ENCODE data around the gene KCNK16. TPM values are rescaled to one million over a fixed set of nuclear protein-coding genes. Genes with fewer than 3 reads are reported as not detected.

The KCNK16 gene
- total RNA-seq, 2 experiments from 2014 or later = not detected

DNA sequence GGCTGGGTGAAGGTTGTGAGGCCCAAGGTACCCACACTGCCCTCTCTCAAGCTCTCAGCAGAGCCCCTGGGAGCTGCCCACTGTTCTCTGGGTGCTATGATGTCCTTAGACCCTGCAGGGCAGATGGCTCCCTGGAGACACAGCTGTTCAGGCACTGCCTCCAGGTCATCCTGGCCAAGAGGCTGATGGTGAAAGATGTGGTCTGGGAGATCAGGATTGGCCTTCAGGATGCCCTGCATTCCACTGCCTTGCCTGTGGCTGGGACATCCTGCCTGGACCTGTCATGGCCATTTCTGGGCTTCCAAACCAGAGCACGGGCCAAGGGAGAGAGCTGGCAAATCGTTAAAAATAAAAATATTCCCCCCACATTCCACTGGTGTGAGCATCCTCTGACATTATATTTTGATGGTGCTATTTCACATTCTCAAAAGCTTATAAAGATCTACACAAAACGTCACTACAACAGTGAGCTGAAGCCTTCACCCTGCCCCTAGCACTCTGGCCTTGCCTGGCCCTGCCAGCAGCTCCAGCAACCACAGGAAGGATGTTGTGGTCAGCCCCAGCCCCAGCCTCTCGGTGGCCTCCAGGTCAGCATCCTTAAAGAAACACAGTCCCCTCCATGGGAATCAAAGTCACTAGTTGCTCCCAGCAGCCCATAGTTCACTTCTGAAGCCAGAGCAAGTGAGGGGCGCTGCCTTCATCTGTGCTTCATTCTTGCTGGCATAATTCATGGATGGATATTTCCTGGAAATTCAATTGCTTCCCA is 13.5 kb upstream of the KCNK16 start:
- Mint-ChIP-seq H3K27me3 (peaks cover 53% of the 10 kb centered on the region), H3K27ac (no peak overlapping the region), H3K4me3 (peak overlapping the region; percentile 17), H3K9me3 (ENCODE audit: low read depth) (no peaks in the 10 kb centered on the region), H3K36me3 (no peaks in the 10 kb centered on the region), H3K4me1 (peaks cover 18% of the 10 kb centered on the region)
- DNase-seq = peak; percentile 77
- peak; percentile 73 for ATAC-seq
- CTCF ChIA-PET = interaction anchor here (0.7 to 0.9 kb wide), 2 partner anchors 26 kb away, joined by 3 read pairs; no protein-coding TSS in a partner anchor

DNA sequence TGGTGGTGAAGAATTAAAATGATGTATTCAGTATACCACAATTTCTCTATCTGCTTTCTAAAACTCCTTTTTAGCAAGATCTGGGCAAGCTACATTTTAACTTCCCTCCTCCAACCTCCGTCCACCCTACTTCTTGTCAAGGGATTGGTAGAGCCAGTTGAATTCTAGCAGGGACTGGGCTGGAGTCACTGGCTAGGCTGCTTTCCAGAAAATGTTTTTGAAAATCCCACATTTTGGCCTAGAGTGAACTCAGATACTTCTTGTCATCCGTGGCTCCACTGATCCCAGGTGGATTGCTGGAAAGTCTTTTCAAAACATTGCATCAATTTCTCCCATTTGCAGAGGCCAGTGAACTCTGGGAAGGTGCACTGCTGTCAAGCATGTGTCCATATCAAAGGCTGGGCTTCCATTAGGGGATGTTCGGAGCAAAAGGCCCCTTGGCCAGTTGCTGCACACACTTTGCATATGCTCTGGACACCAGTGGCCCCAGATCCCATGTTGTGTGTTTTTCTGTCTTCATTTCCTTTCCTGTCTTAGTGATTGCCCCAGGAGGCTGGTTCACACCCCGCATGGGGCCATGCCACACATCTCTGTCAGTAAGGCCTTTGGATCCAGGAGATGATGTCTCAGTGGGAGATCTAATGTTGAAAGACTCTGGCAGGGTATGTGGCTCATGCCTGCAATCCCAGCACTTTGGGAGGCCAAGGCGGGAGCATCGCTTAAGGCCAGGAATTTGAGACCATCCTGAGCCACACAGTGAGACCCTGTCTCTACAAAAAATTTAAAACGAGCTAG is 11.3 kb upstream of the KCNK16 start:
- Mint-ChIP-seq H3K9me3 (ENCODE audit: low read depth) (no peaks in the 10 kb centered on the region), H3K27me3 (peaks cover 47% of the 10 kb centered on the region), H3K4me1 (peaks cover 18% of the 10 kb centered on the region), H3K4me3 (no peak overlapping the region), H3K36me3 (no peaks in the 10 kb centered on the region), H3K27ac (no peak overlapping the region)
- CTCF ChIA-PET = no interaction called here
- ATAC-seq (no peak), DNase-seq (no peak)

DNA sequence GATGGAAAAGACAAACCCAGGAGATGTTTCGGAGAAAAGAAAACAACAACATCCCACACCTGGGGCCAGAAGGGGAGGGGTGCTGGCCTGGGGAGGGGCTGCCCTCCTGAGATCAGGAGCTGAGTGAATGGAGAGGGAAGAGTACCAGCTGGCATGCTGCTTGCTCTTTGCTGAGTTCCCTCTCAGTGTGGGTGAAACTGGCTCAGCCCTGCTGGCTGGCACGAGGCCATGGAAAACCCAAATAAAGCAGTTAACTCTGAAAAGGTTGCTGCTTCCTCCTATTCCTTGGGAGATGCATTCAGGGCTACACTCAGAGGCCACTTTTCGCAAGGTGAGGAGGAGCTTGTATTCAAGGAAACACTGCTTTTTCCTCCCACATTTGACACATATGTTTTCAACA is 8.0 kb upstream of the KCNK16 start:
- CTCF ChIA-PET = no interaction called here
- ATAC-seq (no peak), DNase-seq (no peak)
- peaks cover 50% of the 10 kb centered on the region for H3K27me3 Mint-ChIP-seq
- no peak overlapping the region for H3K4me3 Mint-ChIP-seq
- no peaks in the 10 kb centered on the region for H3K9me3 Mint-ChIP-seq (ENCODE audit: low read depth)
- H3K36me3 Mint-ChIP-seq = no peaks in the 10 kb centered on the region
- no peak overlapping the region for H3K27ac Mint-ChIP-seq
- no peaks in the 10 kb centered on the region for H3K4me1 Mint-ChIP-seq

DNA sequence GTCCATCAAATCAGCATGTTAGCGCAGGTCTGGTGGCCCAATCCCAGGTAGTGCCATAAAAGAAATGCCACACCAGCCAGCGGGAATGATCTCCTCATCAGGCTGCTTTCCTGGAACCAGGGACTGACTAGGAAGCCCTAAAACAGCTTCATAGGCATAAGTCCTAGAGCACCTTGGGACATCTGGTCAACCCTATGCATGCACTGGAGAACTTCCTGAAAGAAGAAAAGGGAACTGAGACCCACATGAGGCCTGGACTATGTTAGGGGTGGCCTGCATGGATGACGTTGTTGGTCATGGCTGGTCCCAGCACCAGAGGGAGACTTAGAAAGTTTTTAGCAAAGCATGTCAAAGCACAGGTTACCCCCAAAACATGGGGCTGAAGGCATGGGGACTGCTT is 7.6 kb upstream of the KCNK16 start:
- H3K27ac Mint-ChIP-seq = no peak overlapping the region
- no peak overlapping the region for H3K4me3 Mint-ChIP-seq
- ATAC-seq = no peak
- H3K36me3 Mint-ChIP-seq = no peaks in the 10 kb centered on the region
- H3K4me1 Mint-ChIP-seq = no peaks in the 10 kb centered on the region
- H3K9me3 Mint-ChIP-seq (ENCODE audit: low read depth) = no peaks in the 10 kb centered on the region
- H3K27me3 Mint-ChIP-seq = peaks cover 54% of the 10 kb centered on the region
- CTCF ChIA-PET = no interaction called here
- DNase-seq = no peak

DNA sequence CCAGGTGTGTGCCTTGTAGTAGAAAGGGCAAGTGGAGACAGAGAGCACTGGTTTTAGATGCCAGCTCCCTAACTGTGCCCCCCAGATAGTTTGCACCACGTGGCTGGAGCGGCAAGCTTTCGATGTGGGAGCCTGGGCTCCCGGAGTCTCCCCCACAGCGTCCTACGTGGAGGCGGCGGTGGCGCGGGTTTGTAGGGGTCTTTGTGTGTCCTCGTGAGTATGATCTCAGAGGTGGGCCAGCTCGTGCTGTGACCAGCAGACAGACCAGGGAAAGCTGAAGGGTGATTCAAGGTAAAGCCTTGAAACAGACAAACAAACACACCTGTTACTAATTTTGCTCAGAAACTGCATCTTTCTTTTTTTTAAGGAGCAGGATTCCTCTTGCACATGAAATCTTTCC is 5.6 kb upstream of the KCNK16 start:
- no peaks in the 10 kb centered on the region for H3K36me3 Mint-ChIP-seq
- ATAC-seq (no peak), DNase-seq (no peak)
- H3K4me1 Mint-ChIP-seq = no peaks in the 10 kb centered on the region
- no peak overlapping the region for H3K27ac Mint-ChIP-seq
- CTCF ChIA-PET = no interaction called here
- H3K4me3 Mint-ChIP-seq = no peak overlapping the region
- no peaks in the 10 kb centered on the region for H3K9me3 Mint-ChIP-seq (ENCODE audit: low read depth)
- H3K27me3 Mint-ChIP-seq = peaks cover 49% of the 10 kb centered on the region

DNA sequence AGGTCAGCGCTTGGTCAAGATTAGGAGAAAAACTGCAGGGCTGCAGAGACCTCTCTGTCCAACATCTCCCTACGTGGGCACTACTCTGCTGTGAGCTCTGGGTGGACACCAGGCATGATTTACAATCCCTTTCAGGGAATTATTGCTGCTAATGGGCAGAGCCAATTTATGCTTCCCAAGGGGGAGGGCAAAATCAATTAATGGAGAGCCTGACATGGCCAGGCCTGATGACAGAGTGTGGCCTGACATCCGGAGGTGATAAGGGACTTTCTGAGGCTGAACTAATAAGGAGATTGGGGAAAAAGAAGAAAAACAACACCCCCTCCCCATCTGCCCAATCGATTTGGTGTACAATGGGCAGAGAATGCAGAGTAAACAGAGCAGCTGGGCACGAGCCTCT is 5.0 kb upstream of the KCNK16 start:
- CTCF ChIA-PET = no interaction called here
- no peaks in the 10 kb centered on the region for H3K4me1 Mint-ChIP-seq
- ATAC-seq (no peak), DNase-seq (no peak)
- H3K36me3 Mint-ChIP-seq = no peaks in the 10 kb centered on the region
- peaks cover 44% of the 10 kb centered on the region for H3K27me3 Mint-ChIP-seq
- no peak overlapping the region for H3K4me3 Mint-ChIP-seq
- no peaks in the 10 kb centered on the region for H3K9me3 Mint-ChIP-seq (ENCODE audit: low read depth)
- no peak overlapping the region for H3K27ac Mint-ChIP-seq

DNA sequence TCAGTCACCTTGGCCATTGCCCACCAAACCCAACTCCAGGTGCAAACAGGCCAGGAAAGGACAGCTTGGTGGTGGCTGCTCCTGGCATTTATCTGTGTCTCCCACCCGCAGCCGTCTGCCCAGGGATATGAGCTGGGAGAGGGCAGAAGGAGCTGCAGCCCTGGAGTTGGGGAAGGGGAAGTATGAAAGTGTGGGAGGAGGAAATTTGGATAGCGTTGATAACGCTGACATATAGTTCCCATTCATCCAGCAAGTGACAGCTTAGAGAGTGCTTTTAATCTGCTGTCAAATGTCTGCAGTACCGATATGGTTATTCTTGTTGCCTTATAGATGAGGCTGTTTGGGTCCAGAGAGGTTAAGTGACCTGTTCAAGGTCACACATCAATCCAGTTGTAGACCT is 741 bp downstream of the KCNK16 start:
- DNase-seq = no peak
- CTCF ChIA-PET = interaction anchor here (1.0 kb wide), 1 partner anchor 450 kb away, joined by 3 read pairs; no protein-coding TSS in a partner anchor

DNA sequence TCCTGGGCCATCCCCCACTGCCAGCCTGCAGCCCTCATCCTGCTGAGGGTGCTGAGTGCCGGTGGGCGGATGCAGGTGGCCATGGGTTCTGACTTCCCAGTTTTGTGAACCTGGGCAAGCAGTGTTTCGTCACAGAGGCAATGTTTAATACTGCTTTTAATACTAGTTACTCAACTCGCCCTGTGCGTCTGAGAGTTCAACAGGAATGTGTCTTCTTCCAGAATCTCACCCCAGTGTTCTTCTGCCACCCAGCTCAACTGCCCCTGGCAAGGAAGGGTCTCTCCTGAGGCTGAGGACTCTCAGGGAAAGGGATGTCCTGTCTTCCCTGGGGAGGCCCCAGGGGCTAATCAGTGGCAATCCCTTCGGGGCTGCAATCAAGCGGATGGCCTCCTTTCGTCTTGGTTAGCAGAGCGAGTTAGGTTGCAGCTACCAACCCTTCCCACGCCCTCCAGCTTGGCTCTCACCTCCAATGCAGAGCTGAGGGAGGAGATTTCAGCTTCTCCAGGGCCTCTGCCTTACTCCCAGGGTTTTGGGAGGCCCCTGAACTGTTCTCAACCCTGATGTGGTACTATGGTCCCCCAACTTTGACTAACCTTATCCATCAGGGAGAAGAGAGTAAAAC is 2.0 kb downstream of the KCNK16 start:
- DNase-seq = no peak
- Mint-ChIP-seq H3K4me3 (no peak overlapping the region), H3K9me3 (ENCODE audit: low read depth) (no peaks in the 10 kb centered on the region), H3K36me3 (no peaks in the 10 kb centered on the region), H3K4me1 (no peaks in the 10 kb centered on the region), H3K27ac (no peak overlapping the region), H3K27me3 (peaks cover 46% of the 10 kb centered on the region)
- ATAC-seq = no peak
- CTCF ChIA-PET = no interaction called here

More for the DNA sequence above, 741 bp downstream of the KCNK16 start:
- Mint-ChIP-seq H3K36me3 (no peaks in the 10 kb centered on the region), H3K27ac (no peak overlapping the region), H3K27me3 (peaks cover 38% of the 10 kb centered on the region), H3K9me3 (ENCODE audit: low read depth) (no peaks in the 10 kb centered on the region), H3K4me1 (no peaks in the 10 kb centered on the region), H3K4me3 (no peak overlapping the region)
- no peak for ATAC-seq

DNA sequence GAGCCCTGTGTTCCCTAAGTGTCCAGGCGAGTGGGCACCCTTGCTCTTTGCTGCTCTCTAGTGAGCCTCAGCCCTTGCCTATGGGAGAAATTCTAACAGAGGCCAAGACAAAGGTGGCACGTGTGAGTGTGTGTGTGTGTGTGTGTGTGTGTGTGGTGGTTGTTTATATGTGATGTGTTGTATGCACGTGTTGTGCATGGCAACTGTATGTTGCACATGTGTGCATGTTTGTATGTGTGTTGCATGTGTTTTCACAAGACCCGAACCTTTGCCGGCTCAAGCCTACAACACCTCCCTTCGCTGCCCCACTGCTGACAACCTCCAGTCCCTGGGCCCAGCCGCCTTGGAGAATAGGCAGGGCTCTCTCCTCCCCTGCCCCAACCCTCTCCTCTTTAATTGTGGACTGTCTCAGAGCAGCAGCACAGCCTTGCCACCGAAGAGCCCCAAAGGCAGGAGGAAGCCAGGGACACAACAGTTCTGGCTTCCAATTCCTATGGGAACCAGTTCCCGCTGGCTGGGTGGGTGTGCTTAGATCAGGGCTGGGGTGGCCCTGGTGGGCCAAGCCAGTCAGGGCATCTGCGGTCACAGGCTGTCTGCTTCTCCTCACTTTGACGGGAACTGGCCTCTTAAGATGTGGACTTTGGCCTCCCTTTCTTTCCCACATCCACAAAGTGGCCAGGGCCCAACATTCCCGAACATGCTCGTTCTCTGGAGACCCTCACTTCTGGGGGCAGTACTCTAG is 2.7 kb downstream of the KCNK16 start:
- ATAC-seq (no peak), DNase-seq (no peak)
- CTCF ChIA-PET = no interaction called here
- Mint-ChIP-seq H3K27me3 (peaks cover 48% of the 10 kb centered on the region), H3K36me3 (no peaks in the 10 kb centered on the region), H3K27ac (no peak overlapping the region), H3K4me3 (no peak overlapping the region), H3K4me1 (no peaks in the 10 kb centered on the region), H3K9me3 (ENCODE audit: low read depth) (no peaks in the 10 kb centered on the region)

DNA sequence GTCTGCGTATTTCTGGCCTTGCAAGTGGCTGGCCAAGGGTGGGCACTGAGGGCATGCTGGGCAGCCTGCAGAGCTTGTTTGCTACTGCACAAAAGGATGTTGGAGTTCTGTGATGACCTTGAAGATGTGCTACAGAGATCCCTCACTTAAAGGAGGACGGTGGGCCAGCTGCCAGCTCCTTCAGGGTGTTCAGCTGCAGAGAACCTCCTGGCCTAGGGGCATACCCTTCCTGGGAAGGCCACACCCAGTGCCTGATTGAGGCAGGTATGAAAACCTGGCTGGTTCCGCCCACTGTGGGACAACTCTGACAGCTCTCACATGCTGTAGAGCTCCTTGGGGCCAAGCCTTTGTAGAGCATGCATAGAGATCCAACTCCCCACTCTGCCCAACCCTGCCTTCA is 5.2 kb downstream of the KCNK16 start:
- peaks cover 5% of the 10 kb centered on the region for H3K4me1 Mint-ChIP-seq
- no peaks in the 10 kb centered on the region for H3K36me3 Mint-ChIP-seq
- DNase-seq (no peak), ATAC-seq (no peak)
- CTCF ChIA-PET = interaction anchor here (1.2 kb wide), 1 partner anchor 14 kb away, joined by 3 read pairs; no protein-coding TSS in a partner anchor
- H3K27ac Mint-ChIP-seq = no peak overlapping the region
- no peaks in the 10 kb centered on the region for H3K9me3 Mint-ChIP-seq (ENCODE audit: low read depth)
- peaks cover 63% of the 10 kb centered on the region for H3K27me3 Mint-ChIP-seq
- H3K4me3 Mint-ChIP-seq = no peak overlapping the region

DNA sequence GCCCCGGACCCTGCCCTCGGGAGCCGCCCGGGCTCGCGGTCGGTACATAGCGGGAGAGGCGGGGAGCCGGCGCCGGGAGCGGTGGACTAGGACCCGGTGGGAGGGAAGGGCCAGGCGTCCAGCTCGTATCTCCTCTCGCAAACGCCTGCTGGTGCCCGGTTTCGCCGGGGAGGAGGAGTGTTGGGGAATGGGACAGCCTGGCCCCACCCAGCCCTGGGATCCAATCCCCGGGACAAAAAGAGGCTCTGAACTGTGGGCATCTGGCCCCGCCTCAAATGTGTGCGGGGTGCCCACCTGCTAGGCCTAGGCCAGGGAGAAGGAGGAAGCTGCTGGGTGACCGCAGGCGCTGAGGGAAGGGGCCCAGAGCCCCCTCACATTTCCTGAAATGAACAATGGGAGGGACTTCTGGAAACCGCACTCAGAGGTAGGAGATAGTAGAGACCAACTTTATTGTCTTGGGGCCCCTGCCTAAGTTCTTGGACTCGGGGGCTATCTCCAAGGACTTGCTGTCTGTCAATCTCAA is 8.2 kb downstream of the KCNK16 start, which contains the start of gene KCNK17:
Gene KCNK17 (minus strand): TSS at position 147 of the 523 bp plus-strand sequence. CDS start 99 bp downstream, at position 48.
- CTCF ChIA-PET = no interaction called here
- no peaks in the 10 kb centered on the region for H3K36me3 Mint-ChIP-seq

DNA sequence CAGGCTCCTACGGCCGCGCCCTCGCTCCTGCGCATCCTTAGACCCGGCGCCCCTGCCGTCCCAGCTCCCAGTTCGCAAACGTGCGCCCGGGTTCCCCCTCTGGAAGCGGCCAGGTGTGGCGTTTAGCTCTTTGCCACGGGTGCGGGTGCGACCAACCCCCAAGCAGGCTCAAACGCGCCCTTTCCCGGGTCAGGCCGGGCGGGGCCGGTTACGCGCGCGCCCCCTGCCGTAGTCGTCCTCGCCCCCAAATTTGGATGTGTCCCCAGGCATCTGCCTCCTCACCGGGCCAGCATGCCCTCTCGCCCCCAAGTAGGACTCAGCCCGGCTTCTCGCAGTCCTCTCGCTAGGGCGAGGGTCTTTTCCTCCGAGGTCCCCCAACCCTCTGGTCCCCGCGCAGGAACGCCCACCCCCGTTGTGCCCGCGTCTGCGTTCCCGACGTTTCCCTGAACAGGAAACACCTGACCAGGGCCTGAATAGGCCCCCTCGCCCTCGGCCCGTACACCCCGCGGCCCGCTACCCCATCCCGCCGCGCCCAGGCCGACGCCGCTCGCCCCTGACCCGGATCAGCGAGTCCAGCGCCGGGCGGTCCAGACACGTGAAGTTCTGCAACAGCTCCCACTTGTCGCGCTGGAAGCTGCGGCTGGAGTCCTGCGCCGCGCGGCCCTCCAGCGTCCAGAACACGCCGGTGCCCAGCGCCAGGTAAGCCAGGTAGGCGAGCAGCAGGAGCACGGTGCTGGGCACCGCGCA is 8.8 kb downstream of the KCNK16 start:
- CTCF ChIA-PET = interaction anchor here (13.4 kb wide), 1 partner anchor 144 kb away, joined by 306 read pairs; no protein-coding TSS in a partner anchor
- ATAC-seq (peak; percentile 25), DNase-seq (no peak)
- no peaks in the 10 kb centered on the region for H3K9me3 Mint-ChIP-seq (ENCODE audit: low read depth)
- H3K4me1 Mint-ChIP-seq = peaks cover 5% of the 10 kb centered on the region
- H3K4me3 Mint-ChIP-seq = no peak overlapping the region
- H3K27ac Mint-ChIP-seq = no peak overlapping the region
- H3K36me3 Mint-ChIP-seq = no peaks in the 10 kb centered on the region
- H3K27me3 Mint-ChIP-seq = peaks cover 63% of the 10 kb centered on the region

More for the DNA sequence above, 8.2 kb downstream of the KCNK16 start, which contains the start of gene KCNK17:
- no peaks in the 10 kb centered on the region for H3K9me3 Mint-ChIP-seq (ENCODE audit: low read depth)
- H3K4me3 Mint-ChIP-seq = no peak within 1 kb of the TSS
- peaks cover 66% of the 10 kb centered on the region for H3K27me3 Mint-ChIP-seq
- H3K4me1 Mint-ChIP-seq = peaks cover 5% of the 10 kb centered on the region
- no peak within 1 kb of the TSS for H3K27ac Mint-ChIP-seq
- ATAC-seq (peak; percentile 10), DNase-seq (no peak)
